Neural cell (in vitro differentiated cells): ENCODE measurements around the gene WDSUB1. TPM values are rescaled to one million over a fixed set of nuclear protein-coding genes. Genes with fewer than 3 reads are reported as not detected.

ENCODE experiments used
- H2AFZ ChIP-seq: fragments of 200-600, 300-800 bp; sonication (generic), shearing (Covaris generic); 2 replicates; pipeline ENCODE4 v1.6.0; 2014; ENCODE audit warnings: low read depth, mild to moderate bottlenecking, antibody characterized with exemption, low read length, moderate library complexity
- H3F3A ChIP-seq: fragments of 200-600 bp; shearing (Covaris generic); 2 replicates; pipeline ENCODE4 v1.6.1; 2016; ENCODE audit warnings: mild to moderate bottlenecking, moderate library complexity, mixed read lengths, antibody characterized with exemption, low read length; ENCODE audit not compliant: insufficient read depth, poor library complexity, severe bottlenecking
- H3K27ac ChIP-seq: fragments of 200-600, 300-800 bp; sonication (generic), shearing (Covaris generic); 2 replicates; pipeline ENCODE4 v1.5.1; 2014; ENCODE audit warnings: mild to moderate bottlenecking, low read length, moderate library complexity
- H3K27me3 ChIP-seq: fragments of 300-800, 200-600 bp; sonication (generic), shearing (Covaris generic); 2 replicates; pipeline ENCODE4 v1.6.0; 2014; ENCODE audit warnings: mild to moderate bottlenecking, low read depth, low read length, moderate library complexity; ENCODE audit not compliant: insufficient read depth
- H3K36me3 ChIP-seq: fragments of 300-800, 200-600 bp; sonication (generic), shearing (Covaris generic); 2 replicates; pipeline ENCODE4 v1.5.1; 2014; ENCODE audit warnings: mild to moderate bottlenecking, antibody characterized with exemption, low read length, moderate library complexity; ENCODE audit not compliant: insufficient read depth
- H3K4me2 ChIP-seq: fragments of 300-800, 200-600 bp; sonication (generic), shearing (Covaris generic); 2 replicates; pipeline ENCODE4 v1.6.0; 2014; ENCODE audit warnings: mild to moderate bottlenecking, low read length
- H3K4me3 ChIP-seq: fragments of 300-800, 200-600 bp; sonication (generic), shearing (Covaris generic); 2 replicates; pipeline ENCODE4 v1.5.1; 2014; ENCODE audit warnings: mild to moderate bottlenecking, low read length, moderate library complexity
- H3K79me2 ChIP-seq: fragments of 200-600 bp; shearing (Covaris generic); replicated peaks from 2 replicates; pipeline ENCODE4 v1.6.0; 2014; ENCODE audit warnings: mild to moderate bottlenecking, low read length, moderate library complexity; ENCODE audit not compliant: insufficient read depth
- H3K9ac ChIP-seq: fragments of 300-800, 200-600 bp; sonication (generic), shearing (Covaris generic); 2 replicates; pipeline ENCODE4 v1.6.1; 2016; ENCODE audit warnings: mild to moderate bottlenecking, low read length, mixed read lengths
- H3K9me2 ChIP-seq: fragments of 200-600 bp; shearing (Covaris generic); 2 replicates; pipeline ENCODE4 v1.6.1; 2016; ENCODE audit warnings: mild to moderate bottlenecking, low read length, mixed read lengths; ENCODE audit not compliant: insufficient read depth
- H3K9me3 ChIP-seq: fragments of 200-600, 300-800 bp; sonication (generic), shearing (Covaris generic); 2 replicates; pipeline ENCODE4 v1.6.1; 2016; ENCODE audit warnings: mild to moderate bottlenecking, mixed run types, low read length, moderate library complexity, mixed read lengths
- H4K20me1 ChIP-seq: fragments of 200-600 bp; shearing (Covaris generic); 2 replicates; pipeline ENCODE4 v1.6.1; 2016; ENCODE audit warnings: mild to moderate bottlenecking, mixed run types; ENCODE audit not compliant: insufficient read depth
- EP300 ChIP-seq: fragments of 450-650 bp; conservative IDR thresholded peaks from 2 replicates; pipeline ENCODE4 v1.6.1; 2014; ENCODE audit warnings: antibody characterized with exemption, mild to moderate bottlenecking, moderate library complexity; ENCODE audit not compliant: poor library complexity, severe bottlenecking
- EZH2 ChIP-seq: fragments of 200-600, 300-800 bp; shearing (Covaris generic), sonication (generic); IDR thresholded peaks from 2 replicates; pipeline ENCODE4 v1.6.1; 2014; ENCODE audit warnings: antibody characterized with exemption, low read length, borderline replicate concordance, mild to moderate bottlenecking; ENCODE audit not compliant: insufficient read depth, poor library complexity, severe bottlenecking
- MXI1 ChIP-seq: fragments of 450-650 bp; conservative IDR thresholded peaks from 2 replicates; pipeline ENCODE4 v1.6.1; 2014; ENCODE audit warnings: antibody characterized with exemption, mild to moderate bottlenecking; ENCODE audit not compliant: poor library complexity, severe bottlenecking
- POLR2AphosphoS5 ChIP-seq: IDR thresholded peaks from 2 replicates; pipeline ENCODE4 v1.6.1; 2012
- RAD21 ChIP-seq: fragments of 450-650 bp; conservative IDR thresholded peaks from 2 replicates; pipeline ENCODE4 v1.6.1; 2014; ENCODE audit warnings: antibody characterized with exemption, mild to moderate bottlenecking, moderate library complexity
- SMC3 ChIP-seq: fragments of 450-650 bp; conservative IDR thresholded peaks from 2 replicates; pipeline ENCODE4 v1.6.1; 2014; ENCODE audit warnings: antibody characterized with exemption, mild to moderate bottlenecking, moderate library complexity; ENCODE audit not compliant: poor library complexity
- TAF1 ChIP-seq: IDR thresholded peaks from 2 replicates; pipeline ENCODE4 v1.6.1; 2012; ENCODE audit warnings: low read depth
- polyA plus RNA-seq: library from polyadenylated mRNA; depleted of rRNA; stranded (reverse); fragments of >200 nt; gene quantifications from 2 replicates; pipeline ENCODE4 v1.2.3, GENCODE V29; 2014
- TF ChIP-seq, protein P1 (sequence below): fragments of 450-650 bp; IDR thresholded peaks from 2 replicates; pipeline ENCODE4 v1.5.1; 2014; ENCODE audit warnings: antibody characterized with exemption, mild to moderate bottlenecking, moderate library complexity; ENCODE audit not compliant: poor library complexity, severe bottlenecking
- TF ChIP-seq, protein P2 (sequence below): IDR thresholded peaks from 2 replicates; pipeline ENCODE4 v1.6.1; 2012; ENCODE audit warnings: borderline replicate concordance

Gene WDSUB1
- polyA plus RNA-seq, 1 donor from 2014 or later, result 11.1 TPM

DNA sequence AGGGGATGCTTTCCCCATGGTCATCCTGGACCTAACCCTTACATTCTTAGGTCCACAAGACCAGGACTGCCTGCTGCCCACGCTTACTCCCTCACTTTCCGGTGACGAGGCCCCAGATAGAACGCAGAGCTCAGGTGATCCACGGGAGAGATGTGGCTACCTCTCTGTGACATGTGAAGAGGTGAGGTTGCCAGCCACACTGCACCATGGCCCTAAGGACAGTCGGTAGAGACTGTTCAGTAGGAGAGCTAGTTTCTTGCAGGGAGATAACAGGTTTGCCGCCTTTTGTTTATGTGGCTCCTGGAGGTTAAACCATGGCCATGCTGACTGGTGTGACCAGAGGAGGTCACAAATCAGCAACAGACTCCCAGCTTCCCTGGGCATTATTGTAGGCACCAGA is 71.4 kb downstream of the WDSUB1 start:
- H2AFZ ChIP-seq, result no peak overlapping the region
- TF ChIP-seq MXI1, result no peak
- TF ChIP-seq TAF1, result no peak
- TF ChIP-seq, protein P1, sequence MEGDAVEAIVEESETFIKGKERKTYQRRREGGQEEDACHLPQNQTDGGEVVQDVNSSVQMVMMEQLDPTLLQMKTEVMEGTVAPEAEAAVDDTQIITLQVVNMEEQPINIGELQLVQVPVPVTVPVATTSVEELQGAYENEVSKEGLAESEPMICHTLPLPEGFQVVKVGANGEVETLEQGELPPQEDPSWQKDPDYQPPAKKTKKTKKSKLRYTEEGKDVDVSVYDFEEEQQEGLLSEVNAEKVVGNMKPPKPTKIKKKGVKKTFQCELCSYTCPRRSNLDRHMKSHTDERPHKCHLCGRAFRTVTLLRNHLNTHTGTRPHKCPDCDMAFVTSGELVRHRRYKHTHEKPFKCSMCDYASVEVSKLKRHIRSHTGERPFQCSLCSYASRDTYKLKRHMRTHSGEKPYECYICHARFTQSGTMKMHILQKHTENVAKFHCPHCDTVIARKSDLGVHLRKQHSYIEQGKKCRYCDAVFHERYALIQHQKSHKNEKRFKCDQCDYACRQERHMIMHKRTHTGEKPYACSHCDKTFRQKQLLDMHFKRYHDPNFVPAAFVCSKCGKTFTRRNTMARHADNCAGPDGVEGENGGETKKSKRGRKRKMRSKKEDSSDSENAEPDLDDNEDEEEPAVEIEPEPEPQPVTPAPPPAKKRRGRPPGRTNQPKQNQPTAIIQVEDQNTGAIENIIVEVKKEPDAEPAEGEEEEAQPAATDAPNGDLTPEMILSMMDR, result no peak
- no peak for TF ChIP-seq EP300
- no peak for TF ChIP-seq SMC3
- TF ChIP-seq POLR2AphosphoS5, result no peak
- no peak for TF ChIP-seq EZH2
- TF ChIP-seq, protein P2, sequence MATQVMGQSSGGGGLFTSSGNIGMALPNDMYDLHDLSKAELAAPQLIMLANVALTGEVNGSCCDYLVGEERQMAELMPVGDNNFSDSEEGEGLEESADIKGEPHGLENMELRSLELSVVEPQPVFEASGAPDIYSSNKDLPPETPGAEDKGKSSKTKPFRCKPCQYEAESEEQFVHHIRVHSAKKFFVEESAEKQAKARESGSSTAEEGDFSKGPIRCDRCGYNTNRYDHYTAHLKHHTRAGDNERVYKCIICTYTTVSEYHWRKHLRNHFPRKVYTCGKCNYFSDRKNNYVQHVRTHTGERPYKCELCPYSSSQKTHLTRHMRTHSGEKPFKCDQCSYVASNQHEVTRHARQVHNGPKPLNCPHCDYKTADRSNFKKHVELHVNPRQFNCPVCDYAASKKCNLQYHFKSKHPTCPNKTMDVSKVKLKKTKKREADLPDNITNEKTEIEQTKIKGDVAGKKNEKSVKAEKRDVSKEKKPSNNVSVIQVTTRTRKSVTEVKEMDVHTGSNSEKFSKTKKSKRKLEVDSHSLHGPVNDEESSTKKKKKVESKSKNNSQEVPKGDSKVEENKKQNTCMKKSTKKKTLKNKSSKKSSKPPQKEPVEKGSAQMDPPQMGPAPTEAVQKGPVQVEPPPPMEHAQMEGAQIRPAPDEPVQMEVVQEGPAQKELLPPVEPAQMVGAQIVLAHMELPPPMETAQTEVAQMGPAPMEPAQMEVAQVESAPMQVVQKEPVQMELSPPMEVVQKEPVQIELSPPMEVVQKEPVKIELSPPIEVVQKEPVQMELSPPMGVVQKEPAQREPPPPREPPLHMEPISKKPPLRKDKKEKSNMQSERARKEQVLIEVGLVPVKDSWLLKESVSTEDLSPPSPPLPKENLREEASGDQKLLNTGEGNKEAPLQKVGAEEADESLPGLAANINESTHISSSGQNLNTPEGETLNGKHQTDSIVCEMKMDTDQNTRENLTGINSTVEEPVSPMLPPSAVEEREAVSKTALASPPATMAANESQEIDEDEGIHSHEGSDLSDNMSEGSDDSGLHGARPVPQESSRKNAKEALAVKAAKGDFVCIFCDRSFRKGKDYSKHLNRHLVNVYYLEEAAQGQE, result no peak
- TF ChIP-seq RAD21, result no peak
- no peak overlapping the region for H3K27ac ChIP-seq
- no peaks in the 10 kb centered on the region for H3K36me3 ChIP-seq
- no peak overlapping the region for H3K9ac ChIP-seq
- no peaks in the 10 kb centered on the region for H3K79me2 ChIP-seq
- H3K27me3 ChIP-seq, result no peaks in the 10 kb centered on the region
- no peaks in the 10 kb centered on the region for H3K9me2 ChIP-seq
- H3F3A ChIP-seq, result no peaks in the 10 kb centered on the region
- H4K20me1 ChIP-seq, result no peaks in the 10 kb centered on the region
- no peaks in the 10 kb centered on the region for H3K9me3 ChIP-seq
- no peak overlapping the region for H3K4me2 ChIP-seq
- H3K4me3 ChIP-seq, result no peak overlapping the region

DNA sequence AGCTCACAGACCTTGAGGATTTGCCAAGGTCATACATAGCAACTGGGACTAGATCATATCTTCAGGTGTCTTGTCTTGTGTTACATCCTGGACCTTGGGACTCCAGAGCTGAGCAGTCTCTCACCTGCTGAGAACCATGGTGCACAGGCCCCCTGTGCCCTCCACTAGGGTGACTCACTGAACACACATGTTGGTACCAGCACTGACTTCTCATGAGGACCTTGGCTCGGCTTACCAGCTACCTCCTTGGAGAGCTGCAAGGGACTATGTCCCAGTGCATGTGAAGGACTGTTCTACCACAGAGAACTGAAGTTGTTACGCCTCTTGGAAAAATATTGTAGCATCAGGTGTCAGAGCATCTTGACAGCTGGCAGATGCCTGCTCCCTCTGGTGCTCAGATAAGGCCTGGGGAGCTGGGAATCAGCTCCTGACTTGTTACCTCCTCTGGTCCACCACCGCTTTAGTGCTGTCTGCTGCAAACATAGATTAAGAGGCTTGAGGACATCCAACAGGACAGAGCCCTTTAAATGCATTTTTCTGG is 72.1 kb downstream of the WDSUB1 start:
- H3K79me2 ChIP-seq, result no peaks in the 10 kb centered on the region
- no peaks in the 10 kb centered on the region for H3K36me3 ChIP-seq
- TF ChIP-seq TAF1 (no peak), RAD21 (no peak), SMC3 (no peak), EP300 (no peak), EZH2 (no peak), MXI1 (no peak), POLR2AphosphoS5 (no peak)
- TF ChIP-seq, protein P2, result no peak
- TF ChIP-seq, protein P1, result no peak
- no peak overlapping the region for H3K4me3 ChIP-seq
- no peak overlapping the region for H3K27ac ChIP-seq
- H3F3A ChIP-seq, result no peaks in the 10 kb centered on the region
- no peaks in the 10 kb centered on the region for H4K20me1 ChIP-seq
- H3K9ac ChIP-seq, result no peak overlapping the region
- H3K9me2 ChIP-seq, result no peaks in the 10 kb centered on the region
- no peaks in the 10 kb centered on the region for H3K27me3 ChIP-seq
- H2AFZ ChIP-seq, result no peak overlapping the region
- no peaks in the 10 kb centered on the region for H3K9me3 ChIP-seq
- no peak overlapping the region for H3K4me2 ChIP-seq
